ENCODE results near the gene POLR2C. TPM values are rescaled to one million over a fixed set of nuclear protein-coding genes. Genes with fewer than 3 reads are reported as not detected.

POLR2C gene
- total RNA-seq, 4 donors from 2014 or later = 82.4 to 89.4 (median 85.4) TPM

DNA sequence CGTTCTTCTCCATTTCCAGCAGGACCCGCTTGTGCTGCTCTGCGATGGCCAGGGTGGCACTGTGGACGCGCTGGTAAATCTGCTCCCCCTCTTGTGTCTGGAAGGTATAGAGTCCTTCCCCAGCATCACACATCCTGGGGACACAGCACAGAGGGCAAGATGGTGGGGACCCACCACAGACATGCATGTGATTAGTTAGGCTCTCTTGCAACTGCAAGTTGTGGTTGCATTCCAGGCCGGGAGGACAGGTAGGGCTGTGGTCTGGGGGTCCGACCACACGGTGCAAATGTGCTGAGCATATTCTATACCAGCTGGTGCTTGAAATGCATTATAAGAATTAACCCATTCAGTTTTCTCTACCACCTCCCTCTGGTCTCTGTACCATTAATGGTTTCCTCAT, 11.4 kb downstream of the POLR2C start:
- TF ChIP-seq, protein P1, sequence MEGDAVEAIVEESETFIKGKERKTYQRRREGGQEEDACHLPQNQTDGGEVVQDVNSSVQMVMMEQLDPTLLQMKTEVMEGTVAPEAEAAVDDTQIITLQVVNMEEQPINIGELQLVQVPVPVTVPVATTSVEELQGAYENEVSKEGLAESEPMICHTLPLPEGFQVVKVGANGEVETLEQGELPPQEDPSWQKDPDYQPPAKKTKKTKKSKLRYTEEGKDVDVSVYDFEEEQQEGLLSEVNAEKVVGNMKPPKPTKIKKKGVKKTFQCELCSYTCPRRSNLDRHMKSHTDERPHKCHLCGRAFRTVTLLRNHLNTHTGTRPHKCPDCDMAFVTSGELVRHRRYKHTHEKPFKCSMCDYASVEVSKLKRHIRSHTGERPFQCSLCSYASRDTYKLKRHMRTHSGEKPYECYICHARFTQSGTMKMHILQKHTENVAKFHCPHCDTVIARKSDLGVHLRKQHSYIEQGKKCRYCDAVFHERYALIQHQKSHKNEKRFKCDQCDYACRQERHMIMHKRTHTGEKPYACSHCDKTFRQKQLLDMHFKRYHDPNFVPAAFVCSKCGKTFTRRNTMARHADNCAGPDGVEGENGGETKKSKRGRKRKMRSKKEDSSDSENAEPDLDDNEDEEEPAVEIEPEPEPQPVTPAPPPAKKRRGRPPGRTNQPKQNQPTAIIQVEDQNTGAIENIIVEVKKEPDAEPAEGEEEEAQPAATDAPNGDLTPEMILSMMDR (IDR thresholded peaks at IDR 0.05) = no peak
- ATAC-seq (ENCODE audit: low FRiP score) (no peak), DNase-seq (ENCODE audit: low spot score) (no peak)

DNA sequence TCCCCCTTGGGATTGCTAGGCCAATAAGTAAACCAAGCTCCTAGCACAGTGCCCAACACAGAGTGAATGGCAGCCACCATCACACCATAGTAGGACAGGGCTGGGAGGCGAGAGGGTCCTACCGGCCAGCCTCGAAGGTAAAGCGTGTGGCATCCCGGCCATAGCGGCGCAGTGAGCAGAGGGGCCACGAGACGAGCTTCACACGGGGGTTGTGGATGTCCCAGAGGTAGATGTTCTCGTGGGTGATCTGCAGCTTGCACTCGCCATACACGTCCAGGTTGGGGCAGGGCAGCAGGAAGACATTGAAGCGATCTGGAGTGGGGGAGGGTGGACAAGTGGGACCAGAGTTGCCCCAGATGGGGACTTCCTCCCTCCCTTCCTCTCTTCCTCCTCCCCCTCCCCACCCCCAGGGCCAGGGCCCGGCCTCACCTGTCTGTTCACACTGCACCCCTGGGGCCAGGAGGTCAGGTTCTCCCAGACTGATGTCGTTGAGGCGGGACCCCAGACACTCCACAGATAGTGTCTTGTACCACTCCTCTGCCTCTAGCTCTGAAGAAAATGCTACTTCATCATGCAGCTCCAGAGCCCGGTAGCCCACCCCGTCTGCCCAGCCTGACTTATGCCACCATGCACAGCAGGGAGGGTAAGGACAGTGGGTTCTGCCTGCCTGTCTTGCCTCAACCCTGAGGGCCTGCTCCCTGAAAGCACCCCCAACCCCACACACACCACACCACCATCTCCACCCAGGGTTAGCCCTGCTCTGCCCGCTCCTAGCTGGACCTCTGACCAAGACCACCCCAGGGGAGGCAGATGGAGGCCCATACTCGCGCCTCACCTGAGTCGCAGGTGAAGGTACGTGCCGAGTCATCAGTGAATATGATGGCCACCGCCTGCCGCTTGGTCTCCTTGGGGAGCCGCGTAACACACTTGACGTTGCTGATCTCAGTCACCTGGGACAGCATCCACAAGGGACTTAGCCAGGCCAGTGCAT, 12.5 kb downstream of the POLR2C start:
- DNase-seq (ENCODE audit: low spot score) (no peak), ATAC-seq (ENCODE audit: low FRiP score) (no peak)
- TF ChIP-seq, protein P1 (IDR thresholded peaks at IDR 0.05) = no peak

DNA sequence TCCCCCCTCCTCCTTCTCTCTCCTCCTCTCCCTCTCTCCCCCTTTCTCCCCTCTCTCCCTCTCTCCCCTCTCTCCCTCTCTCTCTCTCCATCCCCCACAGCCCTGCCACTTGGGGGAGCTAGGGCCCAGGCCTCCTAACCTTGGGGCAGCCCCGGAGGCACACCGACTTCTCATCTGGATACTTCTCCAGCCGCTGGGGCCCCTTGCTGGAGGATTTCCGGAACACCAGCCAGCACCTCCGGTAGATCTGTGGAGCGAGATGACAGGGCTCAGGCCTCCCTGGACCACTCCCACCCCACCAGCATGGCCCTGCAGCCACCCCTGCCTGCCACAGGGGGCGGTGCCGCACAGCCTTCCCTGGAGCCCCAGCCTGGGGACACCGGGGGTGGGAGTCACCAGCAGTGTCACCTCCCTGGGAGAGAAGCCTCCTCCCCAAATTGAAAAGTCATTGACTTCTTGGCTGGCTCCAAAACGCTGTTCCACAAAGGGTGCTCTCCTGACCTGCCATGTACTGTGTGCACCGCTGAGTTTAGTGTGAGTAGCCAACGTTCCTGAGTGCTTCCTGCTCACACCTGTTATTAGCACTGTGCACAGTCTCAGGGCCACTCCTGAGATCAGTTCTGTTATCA, 13.3 kb downstream of the POLR2C start:
- ATAC-seq (ENCODE audit: low FRiP score) (no peak), DNase-seq (ENCODE audit: low spot score) (no peak)

DNA sequence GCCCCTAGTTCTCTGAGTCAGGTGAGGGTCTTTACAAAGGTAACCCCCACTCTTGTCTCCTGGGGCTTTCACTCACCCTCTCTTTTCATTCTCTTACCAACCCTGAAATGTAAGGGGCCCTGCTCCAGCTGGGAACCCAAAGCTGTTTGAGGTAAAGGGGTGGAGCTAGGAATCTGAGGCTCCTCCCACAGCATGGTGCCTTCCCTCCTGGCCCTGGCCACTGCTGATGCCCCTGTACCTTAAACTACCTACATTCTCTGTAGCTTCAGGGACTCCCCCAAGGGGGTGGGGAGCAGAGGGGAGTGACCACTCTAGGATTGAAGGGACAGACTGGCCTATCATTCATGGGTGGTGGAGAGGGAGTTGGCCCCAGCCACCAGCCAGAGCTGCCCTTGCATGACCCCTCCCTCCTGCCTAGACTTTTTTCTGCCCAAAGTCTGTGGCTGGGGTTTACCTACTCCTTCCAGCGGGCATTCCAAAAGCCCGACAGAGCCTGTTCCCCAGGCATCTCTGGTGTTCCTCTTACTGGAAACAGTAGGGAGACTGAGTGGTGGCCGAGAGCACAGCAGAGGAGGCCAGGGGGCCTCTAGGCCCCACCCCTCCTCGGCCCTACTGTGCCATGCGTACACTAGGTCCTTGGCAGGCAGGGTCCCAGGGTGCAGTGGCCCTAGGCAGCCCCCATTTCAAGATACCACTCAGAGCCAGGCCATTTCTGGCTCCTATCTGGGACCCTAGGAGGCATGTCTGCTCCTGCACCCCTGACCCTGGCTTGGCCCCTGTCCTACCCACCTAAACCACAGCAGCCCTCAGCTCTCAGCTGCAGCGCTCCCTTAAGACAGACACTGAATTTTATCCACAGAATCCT, 14.3 kb downstream of the POLR2C start:
- no peak for ATAC-seq (ENCODE audit: low FRiP score)
- TF ChIP-seq, protein P1 (IDR thresholded peaks at IDR 0.05) = no peak
- DNase-seq (ENCODE audit: low spot score) = no peak

More for the DNA sequence above, 13.3 kb downstream of the POLR2C start:
- TF ChIP-seq, protein P1 (IDR thresholded peaks at IDR 0.05) = no peak

DNA sequence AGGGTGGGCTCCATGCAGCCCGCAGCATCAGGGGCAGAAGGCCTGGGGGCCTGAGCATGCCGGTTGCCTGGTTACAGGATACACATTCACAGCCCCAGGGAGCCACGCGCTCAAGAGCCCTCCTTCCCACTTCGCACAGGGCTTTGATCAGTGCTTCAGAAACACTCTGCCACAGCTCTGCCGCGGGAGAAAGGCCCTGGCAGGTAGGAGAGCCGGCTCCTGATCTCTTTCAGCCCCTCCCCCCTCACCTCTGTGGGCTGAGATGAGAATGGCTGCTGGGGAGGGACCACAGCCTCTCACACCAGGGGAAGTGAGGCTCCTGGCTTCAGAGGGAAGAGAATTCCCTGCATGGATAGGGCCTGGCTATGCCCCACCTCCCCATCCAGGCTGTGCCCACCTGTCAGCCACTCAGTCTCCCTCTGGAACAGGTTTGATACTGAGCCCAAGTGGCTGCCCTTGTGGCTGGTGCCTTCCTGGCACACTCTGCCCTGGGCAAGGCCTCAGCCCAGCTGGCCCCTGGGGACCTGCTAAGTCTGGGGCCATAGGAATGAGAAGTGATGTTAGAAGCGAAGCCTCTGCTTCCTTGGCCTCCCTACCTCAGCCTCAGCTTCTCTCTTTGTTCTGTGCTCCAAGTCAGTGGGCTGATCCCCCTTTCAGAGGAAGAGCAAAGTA, 15.2 kb downstream of the POLR2C start:
- DNase-seq (ENCODE audit: low spot score) = no peak
- TF ChIP-seq, protein P1 (IDR thresholded peaks at IDR 0.05) = no peak
- no peak for ATAC-seq (ENCODE audit: low FRiP score)
